Liver (tissue), 3 donors: ENCODE data around the gene KANK4.

Source experiments
- CTCF ChIP-seq: fragments of 150-350 bp; IDR thresholded peaks from 2 replicates; pipeline ENCODE4 v1.5.1; 2017; ENCODE audit warnings: improper control_type of control experiment, low read depth, low read length; ENCODE audit not compliant: missing input control
- EGR1 ChIP-seq, 2 donors: IDR thresholded peaks; 2 replicates each; pipeline ENCODE4 v1.6.1; 2016 to 2018; ENCODE audit warnings: antibody characterized with exemption in 2 of 2, low read depth in 2 of 2
- GABPA ChIP-seq, 2 donors: IDR thresholded peaks in 1 of 2; conservative IDR thresholded peaks in 1 of 2; 2 replicates each; pipeline ENCODE4 v1.6.1; 2016; ENCODE audit warnings: antibody characterized with exemption in 2 of 2, mild to moderate bottlenecking in 1 of 2, moderate library complexity in 1 of 2
- JUND ChIP-seq, 2 donors: IDR thresholded peaks; 2 replicates each; pipeline ENCODE4 v1.6.1; 2016; ENCODE audit warnings: antibody characterized with exemption in 2 of 2
- MAX ChIP-seq: IDR thresholded peaks from 2 replicates; pipeline ENCODE4 v1.6.1; 2016; ENCODE audit warnings: antibody characterized with exemption
- RAD21 ChIP-seq, 2 donors: IDR thresholded peaks; 2 replicates each; pipeline ENCODE4 v1.6.1; 2016; ENCODE audit warnings: antibody characterized with exemption in 2 of 2, mild to moderate bottlenecking in 2 of 2
- REST ChIP-seq: IDR thresholded peaks from 2 replicates; pipeline ENCODE4 v1.6.1; 2016; ENCODE audit warnings: antibody characterized with exemption, mild to moderate bottlenecking
- SP1 ChIP-seq: IDR thresholded peaks from 2 replicates; pipeline ENCODE4 v1.6.1; 2018; ENCODE audit warnings: antibody characterized with exemption, mild to moderate bottlenecking
- TAF1 ChIP-seq: conservative IDR thresholded peaks from 2 replicates; pipeline ENCODE4 v1.6.1; 2016; ENCODE audit warnings: antibody characterized with exemption, mild to moderate bottlenecking
- YY1 ChIP-seq: IDR thresholded peaks from 2 replicates; pipeline ENCODE4 v1.6.1; 2016; ENCODE audit warnings: antibody characterized with exemption, mild to moderate bottlenecking
- donor health status: healthy.
- donor health status: healthy.

- TF ChIP-seq CTCF, result no peak
- TF ChIP-seq YY1, result no peak
- no peak for TF ChIP-seq TAF1
- no peak for TF ChIP-seq RAD21 (IDR thresholded peaks at IDR 0.05)
- TF ChIP-seq MAX, result no peak
- no peak for TF ChIP-seq GABPA (IDR thresholded peaks at IDR 0.05 in 1 of 2, conservative IDR thresholded peaks at IDR 0.05 in 1 of 2)
- no peak for TF ChIP-seq REST
- TF ChIP-seq JUND (IDR thresholded peaks at IDR 0.05), result no peak
- no peak for TF ChIP-seq SP1
- no peak for TF ChIP-seq EGR1 (IDR thresholded peaks at IDR 0.05; ENCODE audit: low read depth in 2 of 2)
Measured at GRCh38 chr1:62208087-62208486, 111.1 kb downstream of the KANK4 start.
